WERI-Rb-1 (cell line): Measurements from ENCODE around the gene DHRS12.

Experiments
- DNase-seq: peaks from one replicate; pipeline ENCODE4 v3.0.0-alpha.2; 2020
- H3K27ac ChIP-seq: fragments of 250-450 bp; sonication (Bioruptor Pico); 2 replicates; pipeline ENCODE4 v1.5.1; 2020; ENCODE audit warnings: mild to moderate bottlenecking, moderate library complexity
- H3K27me3 ChIP-seq: fragments of 250-450 bp; sonication (Bioruptor Pico); 2 replicates; pipeline ENCODE4 v1.5.1; 2021; ENCODE audit warnings: mild to moderate bottlenecking, low read depth, moderate library complexity; ENCODE audit not compliant: insufficient read depth, severe bottlenecking
- H3K36me3 ChIP-seq: fragments of 250-450 bp; sonication (Bioruptor Pico); 2 replicates; pipeline ENCODE4 v1.5.1; 2020; ENCODE audit warnings: mild to moderate bottlenecking, moderate library complexity
- H3K4me3 ChIP-seq: 2 replicates; pipeline ENCODE4 v1.5.1; 2011; ENCODE audit warnings: low read depth, mild to moderate bottlenecking, control low read depth, low read length
- H3K9me3 ChIP-seq: fragments of 250-450 bp; sonication (Bioruptor Pico); 2 replicates; pipeline ENCODE4 v1.5.1; 2021; ENCODE audit warnings: mild to moderate bottlenecking, moderate library complexity; ENCODE audit not compliant: severe bottlenecking
- CTCF ChIP-seq: IDR thresholded peaks from 2 replicates; pipeline ENCODE4 v1.5.1; 2011; ENCODE audit warnings: low read depth, mild to moderate bottlenecking, control low read depth, inconsistent platforms, low read length

DHRS12 gene

GRCh38 chr13:51811046-51811445, 7.1 kb upstream of the DHRS12 start:
- H3K9me3 ChIP-seq, result no peaks in the 10 kb centered on the region
- H3K36me3 ChIP-seq, result no peaks in the 10 kb centered on the region
- no peak overlapping the region for H3K4me3 ChIP-seq
- H3K27me3 ChIP-seq, result no peaks in the 10 kb centered on the region
- no peak for DNase-seq
- TF ChIP-seq CTCF, result no peak
- no peak overlapping the region for H3K27ac ChIP-seq

GRCh38 chr13:51808811-51809210, 4.8 kb upstream of the DHRS12 start:
- Histone ChIP-seq H3K4me3 (no peak overlapping the region), H3K27ac (no peak overlapping the region), H3K27me3 (no peaks in the 10 kb centered on the region), H3K9me3 (no peaks in the 10 kb centered on the region), H3K36me3 (no peaks in the 10 kb centered on the region)
- TF ChIP-seq CTCF, result no peak
- no peak for DNase-seq

- no peak for TF ChIP-seq CTCF
- Histone ChIP-seq H3K9me3 (no peaks in the 10 kb centered on the region), H3K36me3 (no peaks in the 10 kb centered on the region), H3K27me3 (no peaks in the 10 kb centered on the region), H3K4me3 (no peak overlapping the region), H3K27ac (no peak overlapping the region)
- no peak for DNase-seq
These were observed 3.1 kb upstream of the DHRS12 start for GRCh38 chr13:51807041-51807440.

- H3K36me3 ChIP-seq, result no peaks in the 10 kb centered on the region
- TF ChIP-seq CTCF, result no peak
- no peak for DNase-seq
- H3K4me3 ChIP-seq, result no peak overlapping the region
- H3K27me3 ChIP-seq, result no peaks in the 10 kb centered on the region
- no peak overlapping the region for H3K27ac ChIP-seq
- no peaks in the 10 kb centered on the region for H3K9me3 ChIP-seq
These were observed 2.6 kb upstream of the DHRS12 start for GRCh38 chr13:51806566-51806965.

GRCh38 chr13:51805925-51806324, 2.0 kb upstream of the DHRS12 start:
- Histone ChIP-seq H3K27me3 (no peaks in the 10 kb centered on the region), H3K36me3 (no peaks in the 10 kb centered on the region), H3K27ac (no peak overlapping the region), H3K9me3 (no peaks in the 10 kb centered on the region), H3K4me3 (no peak overlapping the region)
- no peak for TF ChIP-seq CTCF
- DNase-seq, result no peak

- Histone ChIP-seq H3K27ac (no peak overlapping the region), H3K36me3 (no peaks in the 10 kb centered on the region), H3K27me3 (no peaks in the 10 kb centered on the region), H3K9me3 (no peaks in the 10 kb centered on the region), H3K4me3 (no peak overlapping the region)
- DNase-seq, result no peak
- TF ChIP-seq CTCF, result no peak
These were observed 1.4 kb upstream of the DHRS12 start for GRCh38 chr13:51805313-51805712.
